Fibroblast of skin of back (primary cell): ENCODE results near the gene VMAC.

Source experiments
- DNase-seq: peaks from one replicate; pipeline ENCODE4 v3.0.0-alpha.2; 2013

Gene VMAC

DNA sequence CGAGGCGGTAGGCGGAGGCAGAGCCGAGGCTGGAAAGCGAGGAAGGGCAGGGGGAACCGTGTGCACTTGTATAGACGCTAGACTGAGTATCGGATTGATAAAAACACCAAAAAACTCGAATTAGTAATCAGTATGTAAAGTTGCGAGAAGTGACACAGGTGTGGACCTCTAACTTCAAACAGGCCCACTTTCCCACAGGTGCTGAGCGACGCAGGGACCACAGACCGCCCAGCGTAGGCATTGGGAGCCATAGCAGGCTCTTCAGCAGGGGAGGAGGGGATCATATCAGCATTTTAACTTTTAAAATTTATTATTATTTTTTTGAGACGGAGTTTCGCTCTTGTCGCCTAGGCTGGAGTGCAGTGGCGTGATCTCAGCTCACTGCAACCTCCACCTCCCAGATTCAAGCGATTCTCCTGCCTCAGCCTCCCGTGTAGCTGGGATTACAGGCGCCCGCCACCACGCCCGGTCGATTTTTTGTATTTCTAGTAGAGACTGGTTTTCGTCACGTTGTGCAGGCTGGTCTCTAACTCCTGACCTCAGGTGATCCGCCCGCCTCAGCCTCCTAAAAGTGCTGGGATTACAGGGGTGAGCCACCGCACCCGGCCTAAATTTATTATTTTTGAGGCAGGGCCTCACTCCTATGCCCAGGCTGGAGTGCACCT is 574 bp downstream of the VMAC start:
- DNase-seq = no peak

DNA sequence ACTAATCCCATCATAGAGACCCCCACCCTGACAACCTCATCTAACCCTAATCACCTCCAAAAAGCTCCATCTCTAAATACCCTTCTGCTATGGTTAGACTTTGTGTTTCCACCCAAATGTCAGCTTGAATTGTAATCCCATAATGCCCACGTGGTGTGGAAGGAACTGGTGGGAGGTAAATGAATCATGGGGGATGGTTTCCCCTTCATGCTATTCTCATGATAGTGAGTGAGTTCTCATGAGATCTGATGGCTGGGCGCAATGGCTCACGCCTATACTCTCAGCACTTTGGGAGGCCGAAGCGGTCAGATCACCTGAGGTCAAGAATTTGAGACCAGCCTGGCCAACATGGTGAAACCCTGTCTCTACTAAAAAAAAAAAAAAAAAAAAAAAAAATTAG is 2.6 kb downstream of the VMAC start:
- DNase-seq = no peak

DNA sequence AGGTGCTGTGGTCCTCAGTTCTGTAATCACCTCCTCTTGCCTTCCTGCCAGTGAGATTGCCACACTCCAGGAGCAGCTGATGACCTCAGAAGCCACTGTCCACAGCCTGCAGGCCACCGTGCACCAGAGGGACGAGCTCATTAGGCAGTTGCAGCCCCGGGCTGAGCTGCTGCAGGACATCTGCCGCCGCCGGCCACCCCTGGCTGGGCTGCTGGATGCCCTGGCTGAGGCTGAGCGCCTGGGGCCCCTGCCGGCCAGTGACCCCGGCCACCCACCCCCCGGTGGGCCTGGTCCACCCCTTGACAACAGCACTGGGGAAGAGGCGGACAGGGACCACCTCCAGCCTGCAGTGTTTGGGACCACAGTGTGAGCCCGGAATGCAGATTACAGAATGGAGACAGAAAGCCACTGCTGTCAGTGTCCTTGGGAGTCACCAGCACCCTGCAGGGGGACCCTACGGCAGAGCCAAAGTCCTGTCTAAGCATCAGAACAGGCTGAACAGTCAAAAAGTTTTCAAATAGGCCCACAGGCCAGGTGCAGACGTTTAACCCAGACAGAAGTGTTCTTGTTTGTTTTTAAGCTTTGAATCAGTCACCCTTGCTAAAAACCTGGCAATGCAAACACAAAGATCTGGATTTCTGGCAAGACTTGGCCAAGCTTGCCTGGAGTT is 4.2 kb downstream of the VMAC start:
- no peak for DNase-seq

DNA sequence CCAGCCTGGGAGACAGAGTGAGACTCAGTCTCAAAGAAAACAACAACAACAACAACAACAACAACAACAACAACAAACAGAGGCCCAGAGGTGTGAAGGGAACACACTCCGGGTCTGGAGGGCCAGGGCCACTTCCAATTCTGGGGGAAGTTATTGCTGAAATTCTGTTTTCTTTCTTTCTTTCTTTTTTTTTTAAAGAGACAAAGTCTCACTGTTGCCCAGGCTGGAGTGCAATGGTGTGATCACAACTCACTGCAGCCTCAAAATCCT is 5.9 kb downstream of the VMAC start:
- no peak for DNase-seq

DNA sequence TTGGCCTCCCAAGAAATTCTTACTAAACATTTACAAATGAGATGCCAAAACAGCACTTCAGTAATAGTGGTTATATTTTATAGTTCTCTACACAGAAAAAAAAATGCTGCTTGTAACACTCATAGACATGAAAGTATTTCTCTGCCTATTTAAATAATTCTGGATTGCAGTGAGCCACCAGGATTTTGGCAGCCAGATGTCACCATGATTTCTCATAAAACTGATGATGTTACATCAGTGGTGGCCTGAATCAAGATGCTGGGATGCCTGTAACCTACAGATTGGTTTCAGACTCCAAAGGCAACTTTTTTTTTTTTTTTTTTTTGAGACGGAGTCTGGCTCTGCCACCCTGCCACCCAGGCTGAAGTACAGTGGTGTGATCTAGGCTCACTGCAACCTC is 6.7 kb downstream of the VMAC start:
- DNase-seq = no peak

DNA sequence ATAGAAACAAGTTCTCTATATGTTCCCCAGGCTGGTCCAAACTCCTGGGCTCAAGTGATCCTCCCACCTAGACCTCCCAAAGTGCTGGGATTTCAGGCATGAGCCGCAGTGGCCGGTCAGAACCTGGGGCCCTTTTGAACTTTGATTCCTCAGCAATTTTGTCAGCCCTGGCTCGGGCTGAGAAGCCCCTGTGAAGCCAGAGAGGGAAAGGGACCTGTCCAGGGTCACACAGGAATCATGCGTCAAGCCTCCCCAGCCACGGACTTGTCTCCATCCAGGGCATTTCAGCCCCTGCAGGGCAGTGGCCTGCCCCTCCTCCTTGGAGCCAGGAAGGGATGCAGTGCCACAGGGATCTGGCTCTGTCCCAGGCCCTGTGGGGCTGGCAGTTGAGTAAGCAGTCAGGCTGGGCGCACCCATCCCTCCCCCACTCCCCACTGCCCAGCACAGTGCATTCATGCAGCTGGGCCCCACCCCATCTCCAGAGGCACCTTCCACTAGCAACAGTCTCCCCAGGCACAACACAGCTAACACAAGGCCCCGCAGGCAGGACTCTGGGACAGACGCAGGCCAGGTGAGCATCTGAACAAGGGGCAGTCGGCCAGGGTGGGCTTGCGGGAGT is 9.2 kb downstream of the VMAC start, which contains the start of gene CAPS:
TSS of gene CAPS (plus strand) at position 516 of the 619 bp plus-strand sequence. CDS start 153 bp downstream, outside the sequence.
- DNase-seq = peak; percentile 83

DNA sequence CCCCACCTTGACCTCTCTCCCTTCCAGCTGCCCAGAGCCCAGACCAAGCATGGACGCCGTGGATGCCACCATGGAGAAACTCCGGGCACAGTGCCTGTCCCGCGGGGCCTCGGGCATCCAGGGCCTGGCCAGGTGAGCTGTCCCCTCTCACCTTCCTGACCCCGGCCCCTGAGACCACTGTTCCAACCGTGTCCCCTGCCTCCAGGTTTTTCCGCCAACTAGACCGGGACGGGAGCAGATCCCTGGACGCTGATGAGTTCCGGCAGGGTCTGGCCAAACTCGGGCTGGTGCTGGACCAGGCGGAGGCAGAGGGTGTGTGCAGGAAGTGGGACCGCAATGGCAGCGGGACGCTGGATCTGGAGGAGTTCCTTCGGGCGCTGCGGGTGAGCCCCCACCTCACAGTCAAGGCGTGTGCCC is 9.7 kb downstream of the VMAC start:
- no peak for DNase-seq

DNA sequence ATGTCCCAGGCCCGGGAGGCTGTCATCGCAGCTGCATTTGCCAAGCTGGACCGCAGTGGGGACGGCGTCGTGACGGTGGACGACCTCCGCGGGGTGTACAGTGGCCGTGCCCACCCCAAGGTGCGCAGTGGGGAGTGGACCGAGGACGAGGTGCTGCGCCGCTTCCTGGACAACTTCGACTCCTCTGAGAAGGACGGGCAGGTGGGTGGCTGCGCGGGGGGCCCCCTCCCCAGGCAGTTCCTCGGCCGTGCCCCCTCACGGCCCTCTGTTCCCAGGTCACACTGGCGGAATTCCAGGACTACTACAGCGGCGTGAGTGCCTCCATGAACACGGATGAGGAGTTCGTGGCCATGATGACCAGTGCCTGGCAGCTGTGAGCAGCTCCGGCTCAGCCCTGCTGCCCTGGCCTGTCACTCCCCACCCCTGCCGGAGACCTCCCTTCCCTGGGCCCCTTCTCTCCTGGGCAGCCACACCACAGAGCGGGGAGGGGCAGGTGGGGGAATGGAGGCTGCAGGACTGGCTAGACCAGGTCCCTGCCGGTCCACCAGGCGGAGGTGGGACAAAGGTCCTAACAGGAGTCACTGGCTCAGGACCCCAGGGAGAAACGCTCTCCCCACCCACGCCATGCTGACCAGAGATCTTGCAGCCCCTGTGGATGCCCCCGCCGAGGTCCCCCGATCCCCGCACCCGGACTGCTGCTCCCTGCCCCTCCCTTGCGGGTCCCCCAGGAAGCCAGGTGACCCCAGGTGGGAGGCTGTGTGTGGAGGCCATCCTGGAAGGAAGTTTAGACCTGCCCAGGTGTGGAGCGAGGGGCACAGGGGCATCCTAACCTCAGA is 10.5 kb downstream of the VMAC start:
- no peak for DNase-seq

DNA sequence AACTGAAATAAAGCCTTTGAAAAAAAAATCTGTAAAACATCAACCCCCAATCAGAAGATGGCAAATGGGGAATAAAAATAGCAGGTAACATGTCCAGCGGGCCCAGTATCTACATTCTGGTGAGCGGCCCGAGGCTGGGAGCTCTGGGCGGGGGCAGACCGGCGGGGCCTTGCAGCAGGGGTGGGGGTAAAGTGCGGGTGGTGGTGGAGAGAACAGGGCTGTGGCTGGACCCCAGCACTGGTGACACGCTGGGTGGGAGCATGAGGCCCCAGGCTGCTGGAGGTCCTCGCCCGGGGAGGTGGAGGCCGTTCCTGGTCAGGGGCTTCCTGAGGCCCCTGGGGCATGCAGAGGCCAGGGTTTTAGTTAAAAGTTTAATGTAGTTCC is 11.1 kb downstream of the VMAC start:
- DNase-seq = no peak

DNA sequence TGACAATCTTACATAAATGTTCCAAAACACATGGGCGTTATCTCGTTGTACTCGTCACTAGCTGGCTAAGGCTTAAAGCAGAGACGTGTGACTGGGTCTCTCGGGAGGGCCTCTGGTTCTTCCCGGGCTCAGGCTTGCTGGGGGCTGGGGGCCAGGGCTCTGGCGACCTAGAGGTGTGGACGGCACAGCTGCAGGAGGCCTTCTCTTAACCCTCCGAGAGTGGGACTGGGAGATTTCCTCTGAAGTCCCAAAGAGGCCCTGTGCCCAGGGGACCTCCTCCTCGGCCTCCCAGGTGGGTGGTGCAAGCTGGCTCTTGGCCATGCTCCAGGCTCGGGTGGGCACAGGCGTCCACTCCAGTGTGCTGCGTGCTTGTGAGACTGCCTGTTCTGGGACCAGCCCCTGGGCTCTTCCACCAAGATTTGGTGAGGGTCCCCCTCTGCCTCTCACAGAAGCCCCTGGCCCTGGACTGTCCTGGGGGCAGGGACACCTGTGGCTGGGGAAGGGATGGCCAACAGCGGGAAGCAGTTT is 11.6 kb downstream of the VMAC start:
- no peak for DNase-seq

DNA sequence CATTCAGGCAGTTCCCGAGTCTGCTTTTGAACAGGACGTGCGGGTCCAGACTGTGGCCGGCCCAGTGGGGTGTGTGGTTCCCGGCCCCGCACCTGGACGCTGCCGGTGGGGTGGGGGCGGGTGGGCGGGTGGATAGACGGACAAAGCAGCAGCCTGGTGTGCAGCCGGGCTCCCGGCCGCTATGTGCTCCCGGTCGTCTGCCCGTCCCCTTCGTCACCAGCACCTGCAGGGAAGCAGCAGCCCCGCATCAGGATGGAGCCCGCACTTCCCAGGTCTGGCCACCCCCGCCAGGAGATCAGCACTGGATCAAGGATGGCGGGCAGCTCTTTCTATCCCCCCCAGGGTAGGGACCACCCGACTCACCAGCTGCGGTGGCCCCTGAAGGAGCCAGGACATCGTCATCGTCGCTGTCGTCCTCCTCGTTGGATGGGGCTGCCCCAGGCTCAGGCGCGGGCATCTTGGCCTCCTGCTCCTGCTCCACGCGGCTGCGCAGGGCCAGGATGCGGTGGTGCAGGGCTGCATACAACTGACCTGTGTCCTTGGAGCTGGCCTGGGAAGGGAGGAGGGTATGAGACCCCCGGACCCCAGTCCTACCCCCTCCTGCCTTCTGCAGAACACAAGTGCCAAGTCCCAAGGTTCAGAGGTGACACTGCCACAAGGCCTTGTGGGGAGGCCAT is 12.9 kb downstream of the VMAC start:
- DNase-seq = no peak

DNA sequence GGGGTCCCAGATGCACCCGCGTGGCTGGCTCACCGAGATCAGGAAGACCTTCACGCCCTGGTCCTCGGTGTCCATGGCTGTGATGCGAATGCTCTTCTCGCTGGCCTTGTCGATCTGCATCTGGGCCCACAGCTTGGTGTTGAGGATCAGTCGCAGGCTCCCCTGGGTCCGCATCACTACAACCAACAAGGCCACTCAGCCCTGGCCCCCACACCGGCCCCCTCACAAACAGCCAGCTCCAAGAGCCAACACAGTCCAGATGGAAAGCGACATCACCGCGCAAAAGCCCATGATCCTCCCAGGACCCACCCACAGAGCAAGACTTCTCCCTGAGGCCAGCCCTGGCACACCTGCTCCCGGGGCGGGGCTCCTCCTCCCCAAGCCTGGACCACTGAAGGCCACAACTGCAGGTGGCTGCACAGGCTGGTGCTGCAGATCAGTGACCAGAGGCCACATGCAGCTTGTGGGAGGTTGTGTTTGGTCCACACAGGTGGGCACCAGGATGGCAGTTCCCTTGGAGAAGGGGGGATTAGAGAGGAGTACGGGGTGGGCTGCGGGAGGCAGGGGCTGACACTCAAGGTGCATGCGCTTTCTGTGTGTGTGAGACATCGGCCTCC is 13.9 kb downstream of the VMAC start:
- DNase-seq = no peak

DNA sequence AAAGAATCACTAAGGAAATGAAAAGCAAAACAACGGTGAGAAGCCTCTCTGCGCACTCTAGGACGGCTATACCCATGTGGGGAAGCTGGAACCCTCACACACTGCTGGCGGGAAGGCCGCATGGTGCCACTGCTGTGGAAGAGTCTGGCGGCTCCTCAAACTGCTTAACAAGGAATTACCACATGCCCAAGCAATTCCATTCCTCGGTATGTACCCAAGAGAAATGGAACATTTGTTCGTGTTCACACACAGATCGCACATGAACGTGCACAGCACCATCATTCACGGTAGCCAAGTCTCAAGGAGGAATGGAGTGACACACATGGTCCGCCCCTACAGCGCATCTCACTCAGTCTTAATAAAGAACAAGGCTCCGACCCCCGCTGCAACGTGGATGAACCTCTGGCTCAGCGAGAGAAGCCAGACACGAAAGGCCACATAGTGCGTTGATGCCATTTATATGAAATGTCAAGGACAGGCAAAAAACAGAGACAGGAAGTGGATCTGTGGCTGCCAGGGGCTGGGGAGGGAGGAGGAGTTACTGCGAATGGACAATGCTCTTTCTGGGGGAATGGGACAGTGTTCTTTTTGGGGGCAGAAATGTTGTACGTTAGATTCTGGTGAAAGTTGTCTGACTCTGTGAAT is 17.0 kb downstream of the VMAC start:
- DNase-seq = no peak

DNA sequence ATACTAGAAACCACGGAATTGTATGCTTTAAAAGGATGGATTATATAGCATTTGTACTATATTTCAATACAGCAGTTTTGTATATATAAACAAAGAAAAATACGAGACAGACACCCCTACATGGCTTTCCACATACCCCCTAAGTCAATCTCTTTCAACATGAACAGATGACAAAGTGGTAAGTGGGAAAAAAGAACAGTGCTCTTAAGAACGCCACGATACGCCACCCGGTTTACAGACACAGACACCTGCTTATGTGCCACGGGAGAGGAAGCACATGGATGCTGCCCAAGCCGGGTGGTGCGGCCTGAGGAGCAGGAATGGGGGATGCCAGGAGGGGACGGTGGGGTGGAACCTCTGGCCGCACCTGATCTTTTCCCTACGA is 17.5 kb downstream of the VMAC start:
- DNase-seq = no peak

DNA sequence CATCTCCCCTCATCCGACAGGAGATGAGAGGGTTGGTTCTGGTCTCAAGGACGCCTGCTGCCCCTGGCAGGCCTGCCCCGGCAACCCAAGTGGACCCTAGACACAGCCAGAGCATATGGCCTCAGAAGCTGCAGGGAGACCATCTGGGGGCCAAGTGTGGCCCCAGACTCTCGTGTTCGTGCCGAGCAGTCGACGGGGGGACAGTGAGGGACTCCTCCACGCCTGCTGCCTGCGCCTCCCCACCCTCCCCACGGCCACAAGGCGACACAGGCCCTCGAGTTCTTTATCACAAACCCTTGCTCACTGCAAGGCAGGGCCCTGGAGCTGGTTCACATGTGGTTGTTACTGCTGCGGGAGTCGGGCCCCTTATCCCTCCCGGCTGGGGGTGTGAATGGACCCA is 18.7 kb downstream of the VMAC start:
- DNase-seq = no peak

DNA sequence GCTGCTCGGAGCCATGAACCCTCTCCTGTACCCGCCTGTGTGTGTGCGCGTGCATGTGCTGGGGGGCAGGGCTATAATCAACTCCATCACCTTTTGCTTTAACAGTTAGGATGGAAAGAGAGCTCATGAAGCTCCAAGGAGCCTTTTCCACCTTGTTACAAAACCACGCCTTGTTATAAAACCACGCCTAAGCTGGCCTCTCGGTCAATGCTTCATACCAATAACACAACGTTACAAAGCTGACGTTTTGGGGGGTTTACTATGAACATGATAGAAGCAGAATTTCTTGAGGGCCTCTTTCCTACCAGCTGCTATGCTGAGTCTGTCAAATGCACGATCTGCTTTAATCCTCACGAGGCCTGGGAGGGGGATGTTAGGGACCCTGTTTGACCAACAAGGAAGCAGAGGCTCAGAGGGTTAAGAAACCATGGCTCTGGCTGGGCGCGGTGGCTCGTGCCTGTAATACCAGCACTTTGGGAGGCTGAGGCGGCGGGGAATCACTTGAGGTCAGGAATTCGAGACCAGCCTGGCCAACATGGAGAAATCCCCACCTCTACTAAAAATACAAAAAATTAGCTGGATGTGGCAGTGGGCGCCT is 21.3 kb downstream of the VMAC start:
- no peak for DNase-seq

DNA sequence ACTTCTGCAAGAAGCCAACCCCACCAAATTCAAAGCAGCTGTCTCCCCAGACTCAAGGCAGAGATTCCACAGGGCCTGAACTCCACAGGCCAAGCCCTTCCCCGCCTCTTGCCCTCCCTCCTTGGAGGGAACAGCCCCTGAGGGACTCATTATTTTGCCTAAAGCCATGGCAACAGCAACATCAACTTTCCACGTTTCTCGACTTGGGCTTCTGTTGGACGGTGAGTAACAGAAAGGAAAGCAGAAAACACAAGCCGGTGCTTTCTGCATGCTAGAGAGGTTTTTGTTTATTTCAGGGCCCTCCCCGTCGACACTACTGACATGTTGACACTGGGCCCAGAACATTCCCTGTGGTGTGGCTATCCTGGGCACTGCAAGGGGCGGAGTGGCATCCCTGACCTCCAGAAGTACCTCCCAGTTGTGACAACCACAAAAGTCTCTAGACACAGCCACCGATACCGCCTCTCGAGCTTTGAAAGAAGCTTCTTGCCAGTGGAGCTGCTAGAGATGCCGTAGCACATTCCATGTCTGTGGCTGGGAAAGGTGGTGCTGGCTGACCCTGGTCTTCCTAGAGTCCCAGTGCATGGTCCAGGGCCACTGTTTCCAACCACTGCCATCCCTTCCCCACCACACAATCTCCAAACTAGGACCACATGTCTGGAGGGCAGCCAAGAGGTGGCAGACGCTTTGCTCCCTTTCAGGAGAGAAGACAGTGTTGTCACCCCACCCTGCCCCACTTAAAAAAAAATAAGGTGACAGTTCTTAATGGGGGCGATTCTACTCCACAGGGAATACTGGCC is 22.2 kb downstream of the VMAC start:
- DNase-seq = peak; percentile 83

DNA sequence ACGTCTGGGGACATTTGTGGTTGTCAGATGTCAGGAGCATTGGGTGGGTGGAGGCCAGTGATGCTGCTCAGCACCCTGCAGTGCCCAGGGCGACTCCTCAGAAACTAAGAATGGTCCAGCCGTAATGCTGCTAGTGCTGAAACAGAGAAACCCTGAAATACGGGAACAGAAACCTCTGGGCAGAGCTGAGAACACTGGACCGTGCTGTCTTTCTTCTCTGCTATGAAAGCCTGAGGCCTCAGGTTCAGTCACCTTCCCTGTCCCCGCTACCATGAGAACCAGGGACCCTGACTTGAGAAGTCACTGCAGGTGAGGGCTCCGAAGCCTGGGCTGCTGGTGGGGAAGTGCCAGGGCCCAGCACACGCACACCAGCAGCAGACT is 22.8 kb downstream of the VMAC start:
- DNase-seq = no peak

DNA sequence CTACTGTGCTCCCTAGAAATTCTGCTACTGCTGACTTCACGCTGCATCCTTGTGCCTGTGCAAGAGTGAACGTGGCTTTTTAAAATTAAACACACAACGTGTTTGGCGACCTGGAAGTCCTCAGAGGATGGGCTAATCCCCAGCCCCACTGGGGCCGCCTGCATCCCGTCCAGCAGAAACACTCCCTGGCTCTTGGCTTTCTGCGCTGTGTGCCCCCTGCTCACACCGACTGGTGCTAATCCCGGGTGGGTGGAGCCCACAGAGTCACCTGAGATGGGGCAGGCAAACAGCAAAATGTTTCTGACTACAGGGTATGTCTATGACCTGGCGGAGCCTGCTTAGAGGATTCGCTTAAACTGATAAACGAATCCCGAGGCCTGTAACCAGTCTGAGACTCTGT is 24.5 kb downstream of the VMAC start:
- no peak for DNase-seq

DNA sequence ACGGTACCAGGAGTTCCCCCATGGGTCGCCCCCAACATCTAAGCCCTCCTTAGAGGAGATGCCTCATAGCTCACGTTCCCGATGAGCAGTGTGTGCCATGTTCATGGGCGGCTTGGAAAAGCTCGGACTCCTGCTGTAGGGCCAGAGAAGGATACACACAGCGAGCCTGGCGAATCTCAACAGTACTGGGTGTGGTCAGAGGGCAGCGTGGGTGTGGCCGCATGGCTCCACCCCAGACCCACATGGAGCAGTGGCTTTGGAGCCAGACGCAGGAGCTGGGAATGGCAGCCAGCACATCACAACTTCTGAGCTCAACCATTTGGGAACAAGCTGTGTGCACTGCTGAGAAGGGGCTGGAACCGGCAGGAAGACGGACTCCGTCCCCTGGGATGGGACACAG is 25.0 kb downstream of the VMAC start:
- no peak for DNase-seq
